Skeletal muscle satellite cell (primary cell): ENCODE results near the gene SULT2B1.
A peak's percentile ranks its signal among the peaks of the same experiment; 100 is the strongest.

Experiments used
- H3K27me3 ChIP-seq: 2 replicates; pipeline ENCODE4 v1.7.0; 2013; ENCODE audit warnings: low read length; ENCODE audit not compliant: control insufficient read depth, insufficient read depth
- H3K36me3 ChIP-seq: 2 replicates; pipeline ENCODE4 v1.7.0; 2013; ENCODE audit warnings: mild to moderate bottlenecking, control low read depth, low read length; ENCODE audit not compliant: insufficient read depth
- H3K4me1 ChIP-seq: 2 replicates; pipeline ENCODE4 v1.7.0; 2013; ENCODE audit warnings: low read length; ENCODE audit not compliant: control insufficient read depth, insufficient read depth
- H3K4me2 ChIP-seq: 2 replicates; pipeline ENCODE4 v1.7.0; 2013; ENCODE audit warnings: mild to moderate bottlenecking, low read length
- H3K4me3 ChIP-seq: 2 replicates; pipeline ENCODE4 v1.7.0; 2013; ENCODE audit warnings: low read length
- H3K9ac ChIP-seq: 2 replicates; pipeline ENCODE4 v1.7.0; 2013; ENCODE audit warnings: mild to moderate bottlenecking, low read depth, low read length, moderate library complexity
- H3K9me3 ChIP-seq: replicated peaks from 2 replicates; pipeline ENCODE4 v1.7.0; 2013; ENCODE audit warnings: mild to moderate bottlenecking, control low read depth, low read length

The SULT2B1 gene

GRCh38 chr19:48635263-48635965 is 83.4 kb downstream of the SULT2B1 start:
- Histone ChIP-seq H3K4me1 (peaks cover 54% of the 10 kb centered on the region), H3K9me3 (no peaks in the 10 kb centered on the region), H3K9ac (peak overlapping the region; percentile 60), H3K4me2 (peak overlapping the region; percentile 86), H3K36me3 (no peaks in the 10 kb centered on the region), H3K4me3 (peak overlapping the region; percentile 65), H3K27me3 (no peaks in the 10 kb centered on the region)

- no peaks in the 10 kb centered on the region for H3K9me3 ChIP-seq
- no peaks in the 10 kb centered on the region for H3K27me3 ChIP-seq
- peak overlapping the region; percentile 68 for H3K4me3 ChIP-seq
- peak overlapping the region; percentile 60 for H3K9ac ChIP-seq
- H3K4me1 ChIP-seq: peaks cover 47% of the 10 kb centered on the region
- peak overlapping the region; percentile 89 for H3K4me2 ChIP-seq
- no peaks in the 10 kb centered on the region for H3K36me3 ChIP-seq
These were observed 84.2 kb downstream of the SULT2B1 start for GRCh38 chr19:48635966-48636858.

GRCh38 chr19:48636859-48637448 is 85.0 kb downstream of the SULT2B1 start, which contains the start of gene DBP:
Gene DBP (minus strand): TSS chr19:48637379. CDS start chr19:48636994, 385 bp downstream.
- Histone ChIP-seq H3K36me3 (no peaks in the 10 kb centered on the region), H3K9me3 (no peaks in the 10 kb centered on the region), H3K4me1 (peaks cover 47% of the 10 kb centered on the region), H3K9ac (peak within 1 kb of the TSS; percentile 80), H3K27me3 (no peaks in the 10 kb centered on the region), H3K4me2 (peak within 1 kb of the TSS; percentile 89), H3K4me3 (peak within 1 kb of the TSS; percentile 68)

GRCh38 chr19:48637449-48637947 is 85.5 kb downstream of the SULT2B1 start:
- peaks cover 46% of the 10 kb centered on the region for H3K4me1 ChIP-seq
- no peaks in the 10 kb centered on the region for H3K9me3 ChIP-seq
- H3K4me2 ChIP-seq: peak overlapping the region; percentile 89
- H3K36me3 ChIP-seq: no peaks in the 10 kb centered on the region
- H3K9ac ChIP-seq: peak overlapping the region; percentile 80
- H3K27me3 ChIP-seq: no peaks in the 10 kb centered on the region
- peak overlapping the region; percentile 68 for H3K4me3 ChIP-seq

- Histone ChIP-seq H3K4me2 (peak overlapping the region; percentile 89), H3K27me3 (peaks cover 4% of the 10 kb centered on the region), H3K4me1 (peaks cover 39% of the 10 kb centered on the region), H3K9me3 (no peaks in the 10 kb centered on the region), H3K9ac (peak overlapping the region; percentile 80), H3K4me3 (peak overlapping the region; percentile 68), H3K36me3 (no peaks in the 10 kb centered on the region)
These were observed 86.2 kb downstream of the SULT2B1 start for GRCh38 chr19:48637948-48638830.

- peaks cover 4% of the 10 kb centered on the region for H3K27me3 ChIP-seq
- no peak overlapping the region for H3K4me3 ChIP-seq
- peak overlapping the region; percentile 89 for H3K4me2 ChIP-seq
- peaks cover 32% of the 10 kb centered on the region for H3K4me1 ChIP-seq
- H3K9me3 ChIP-seq: no peaks in the 10 kb centered on the region
- no peak overlapping the region for H3K9ac ChIP-seq
- no peaks in the 10 kb centered on the region for H3K36me3 ChIP-seq
These were observed 86.9 kb downstream of the SULT2B1 start for GRCh38 chr19:48638831-48639381.

- Histone ChIP-seq H3K36me3 (no peaks in the 10 kb centered on the region), H3K4me3 (no peak overlapping the region), H3K9me3 (no peaks in the 10 kb centered on the region), H3K4me1 (peaks cover 25% of the 10 kb centered on the region), H3K27me3 (peaks cover 4% of the 10 kb centered on the region), H3K9ac (no peak overlapping the region), H3K4me2 (no peak overlapping the region)
These were observed 87.8 kb downstream of the SULT2B1 start for GRCh38 chr19:48639483-48640375.

GRCh38 chr19:48641850-48642249 is 89.9 kb downstream of the SULT2B1 start:
- Histone ChIP-seq H3K4me1 (peaks cover 25% of the 10 kb centered on the region), H3K4me3 (no peak overlapping the region), H3K9ac (no peak overlapping the region), H3K36me3 (no peaks in the 10 kb centered on the region), H3K9me3 (no peaks in the 10 kb centered on the region), H3K4me2 (no peak overlapping the region), H3K27me3 (peaks cover 7% of the 10 kb centered on the region)

GRCh38 chr19:48642862-48643261 is 90.9 kb downstream of the SULT2B1 start:
- Histone ChIP-seq H3K4me2 (no peak overlapping the region), H3K36me3 (no peaks in the 10 kb centered on the region), H3K4me1 (peaks cover 16% of the 10 kb centered on the region), H3K27me3 (peaks cover 7% of the 10 kb centered on the region), H3K9me3 (no peaks in the 10 kb centered on the region), H3K9ac (no peak overlapping the region), H3K4me3 (no peak overlapping the region)

GRCh38 chr19:48644355-48644754 is 92.4 kb downstream of the SULT2B1 start:
- Histone ChIP-seq H3K4me1 (peaks cover 19% of the 10 kb centered on the region), H3K9me3 (no peaks in the 10 kb centered on the region), H3K9ac (no peak overlapping the region), H3K27me3 (peaks cover 7% of the 10 kb centered on the region), H3K4me2 (no peak overlapping the region), H3K4me3 (no peak overlapping the region), H3K36me3 (no peaks in the 10 kb centered on the region)
